HG02623 (cell line): Measurements from ENCODE around the gene CLEC3B.

Experiments used
- ATAC-seq: cut with Tn5 transposase; IDR thresholded peaks from one replicate; pipeline ENCODE4 v1.9.1; 2021; ENCODE audit warnings: moderate library complexity; ENCODE audit not compliant: unreplicated experiment

CLEC3B gene

GRCh38 chr3:45002720-45003119 is 23.4 kb upstream of the CLEC3B start:
- ATAC-seq = no peak

- no peak for ATAC-seq
Observed at GRCh38 chr3:45003406-45003805, 22.7 kb upstream of the CLEC3B start.

GRCh38 chr3:45003859-45004258 is 22.2 kb upstream of the CLEC3B start:
- ATAC-seq = no peak

GRCh38 chr3:45007091-45007490 is 19.0 kb upstream of the CLEC3B start:
- ATAC-seq = no peak

GRCh38 chr3:45008117-45008516 is 18.0 kb upstream of the CLEC3B start:
- no peak for ATAC-seq

- no peak for ATAC-seq
Observed at GRCh38 chr3:45009868-45010267, 16.2 kb upstream of the CLEC3B start.

GRCh38 chr3:45010811-45011333 is 15.2 kb upstream of the CLEC3B start:
- ATAC-seq = no peak

GRCh38 chr3:45011756-45012508 is 14.2 kb upstream of the CLEC3B start:
- no peak for ATAC-seq

- ATAC-seq = no peak
Observed at GRCh38 chr3:45012577-45012976, 13.5 kb upstream of the CLEC3B start.

GRCh38 chr3:45016916-45017315 is 9.2 kb upstream of the CLEC3B start:
- ATAC-seq = no peak

- ATAC-seq = no peak
Observed at GRCh38 chr3:45017821-45018220, 8.3 kb upstream of the CLEC3B start.

- no peak for ATAC-seq
Observed at GRCh38 chr3:45020534-45020933, 5.6 kb upstream of the CLEC3B start.

GRCh38 chr3:45021524-45022297 is 4.4 kb upstream of the CLEC3B start:
- ATAC-seq = no peak

GRCh38 chr3:45023675-45024074 is 2.4 kb upstream of the CLEC3B start:
- no peak for ATAC-seq

GRCh38 chr3:45024542-45025255 is 1.4 kb upstream of the CLEC3B start:
- ATAC-seq = no peak

- ATAC-seq = no peak
Observed at GRCh38 chr3:45026957-45027356, 854 bp downstream of the CLEC3B start.

- no peak for ATAC-seq
Observed at GRCh38 chr3:45027441-45027840, 1.3 kb downstream of the CLEC3B start.

- ATAC-seq = no peak
Observed at GRCh38 chr3:45029216-45029615, 3.1 kb downstream of the CLEC3B start.

- no peak for ATAC-seq
Observed at GRCh38 chr3:45029661-45030060, 3.6 kb downstream of the CLEC3B start.

GRCh38 chr3:45031531-45031930 is 5.4 kb downstream of the CLEC3B start:
- ATAC-seq = no peak

GRCh38 chr3:45032113-45032512 is 6.0 kb downstream of the CLEC3B start:
- no peak for ATAC-seq
